ENCODE measurements around the gene ARHGAP32. TPM values are rescaled to one million over a fixed set of nuclear protein-coding genes. Genes with fewer than 3 reads are reported as not detected.

ARHGAP32 gene
- total RNA-seq, 4 donors from 2014 or later = 49.1 to 54.9 (median 49.3) TPM

DNA sequence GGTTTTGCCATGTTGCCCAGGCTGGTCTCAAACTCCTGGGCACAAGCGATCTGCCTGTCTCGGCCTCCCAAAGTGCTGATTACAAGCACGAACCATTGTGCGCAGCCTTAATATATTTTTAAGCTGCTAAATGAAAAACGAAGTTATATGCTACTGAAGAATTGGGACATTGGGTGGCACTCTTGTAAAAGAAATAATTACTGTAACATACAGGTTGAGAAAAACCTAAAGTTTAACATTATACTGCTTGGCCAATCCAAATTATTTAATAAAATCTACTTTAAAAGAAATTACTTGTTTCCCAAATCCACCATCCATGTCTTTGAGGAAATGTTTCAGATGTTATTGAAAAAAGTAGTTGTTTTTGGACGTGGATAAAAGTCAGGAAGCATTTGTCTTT lies 37.9 kb upstream of the ARHGAP32 start:
- WGBS, 2 donors = 69 to 76% methylated on average over 6 of the region's 6 CpGs
- no peak for DNase-seq (ENCODE audit: low spot score in 2 of 2)
- no peak overlapping the region for H3K4me3 ChIP-seq (ENCODE audit: low read depth, poor library complexity, severe bottlenecking)
- no peak for TF ChIP-seq POLR2A (IDR thresholded peaks at IDR 0.05)
- intact Hi-C loops (cut with DNase I; ENCODE audit: low total_unique reads) = no loop called here

DNA sequence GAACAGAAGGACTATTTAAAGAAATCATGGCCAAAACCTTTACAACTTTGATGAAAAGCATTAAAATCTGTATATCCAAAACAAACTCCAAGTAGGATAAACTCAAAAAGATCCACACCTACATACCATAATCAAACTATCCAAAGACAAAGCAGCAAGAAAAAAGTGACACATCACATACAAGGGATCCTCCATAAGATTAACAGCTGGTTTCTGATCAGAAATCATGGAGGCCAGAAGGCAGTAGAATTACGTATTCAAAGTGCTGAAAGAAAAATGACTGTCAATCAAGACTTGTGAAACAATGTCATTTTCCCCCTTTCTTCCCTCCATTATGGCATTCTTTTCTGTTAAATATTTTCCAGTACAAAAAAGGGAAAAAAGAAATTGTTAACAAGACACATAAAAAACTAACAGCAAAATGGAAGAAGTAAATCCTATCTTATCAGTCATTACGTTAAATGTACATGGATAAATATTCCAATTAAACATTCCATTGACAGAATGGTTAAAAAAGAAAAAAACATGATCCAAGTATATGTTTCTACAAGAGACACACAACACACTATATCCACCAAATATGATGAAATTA lies 34.2 kb upstream of the ARHGAP32 start:
- intact Hi-C loops (cut with DNase I; ENCODE audit: low total_unique reads) = no loop called here

DNA sequence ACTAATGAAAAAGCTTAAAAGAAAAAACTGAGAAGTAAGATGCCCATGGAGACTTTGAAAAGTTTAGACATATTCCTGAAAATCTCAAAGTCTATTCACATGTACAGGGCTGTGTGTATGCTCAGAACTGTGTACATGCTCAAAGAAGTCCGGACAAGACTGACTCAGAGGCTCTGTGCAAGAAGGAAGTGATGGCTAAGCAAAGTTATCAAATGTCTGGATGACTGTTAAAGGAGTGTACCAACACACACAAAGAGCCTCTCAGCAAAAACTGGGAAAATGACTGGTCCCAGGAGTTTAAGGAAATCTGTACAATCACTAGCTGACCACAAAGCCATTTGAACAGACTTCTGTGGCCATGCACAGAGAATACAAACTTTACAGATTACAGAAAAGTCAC lies 33.1 kb upstream of the ARHGAP32 start:
- no peak for TF ChIP-seq POLR2A (IDR thresholded peaks at IDR 0.05)
- TF ChIP-seq, protein P1, sequence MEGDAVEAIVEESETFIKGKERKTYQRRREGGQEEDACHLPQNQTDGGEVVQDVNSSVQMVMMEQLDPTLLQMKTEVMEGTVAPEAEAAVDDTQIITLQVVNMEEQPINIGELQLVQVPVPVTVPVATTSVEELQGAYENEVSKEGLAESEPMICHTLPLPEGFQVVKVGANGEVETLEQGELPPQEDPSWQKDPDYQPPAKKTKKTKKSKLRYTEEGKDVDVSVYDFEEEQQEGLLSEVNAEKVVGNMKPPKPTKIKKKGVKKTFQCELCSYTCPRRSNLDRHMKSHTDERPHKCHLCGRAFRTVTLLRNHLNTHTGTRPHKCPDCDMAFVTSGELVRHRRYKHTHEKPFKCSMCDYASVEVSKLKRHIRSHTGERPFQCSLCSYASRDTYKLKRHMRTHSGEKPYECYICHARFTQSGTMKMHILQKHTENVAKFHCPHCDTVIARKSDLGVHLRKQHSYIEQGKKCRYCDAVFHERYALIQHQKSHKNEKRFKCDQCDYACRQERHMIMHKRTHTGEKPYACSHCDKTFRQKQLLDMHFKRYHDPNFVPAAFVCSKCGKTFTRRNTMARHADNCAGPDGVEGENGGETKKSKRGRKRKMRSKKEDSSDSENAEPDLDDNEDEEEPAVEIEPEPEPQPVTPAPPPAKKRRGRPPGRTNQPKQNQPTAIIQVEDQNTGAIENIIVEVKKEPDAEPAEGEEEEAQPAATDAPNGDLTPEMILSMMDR (IDR thresholded peaks at IDR 0.05) = no peak
- 94 to 96% methylated on average over 1 of the region's 1 CpG for WGBS, 2 donors
- intact Hi-C loops (cut with DNase I; ENCODE audit: low total_unique reads) = no loop called here
- H3K4me3 ChIP-seq (ENCODE audit: low read depth, poor library complexity, severe bottlenecking) = no peak overlapping the region
- no peak for DNase-seq (ENCODE audit: low spot score in 2 of 2)

More for the DNA sequence above, 34.2 kb upstream of the ARHGAP32 start:
- TF ChIP-seq POLR2A (IDR thresholded peaks at IDR 0.05) = no peak
- TF ChIP-seq, protein P1 (IDR thresholded peaks at IDR 0.05) = no peak
- DNase-seq (ENCODE audit: low spot score in 2 of 2) = no peak
- H3K4me3 ChIP-seq (ENCODE audit: low read depth, poor library complexity, severe bottlenecking) = no peak overlapping the region
- WGBS, 2 donors = 94 to 98% methylated on average over 2 of the region's 2 CpGs

DNA sequence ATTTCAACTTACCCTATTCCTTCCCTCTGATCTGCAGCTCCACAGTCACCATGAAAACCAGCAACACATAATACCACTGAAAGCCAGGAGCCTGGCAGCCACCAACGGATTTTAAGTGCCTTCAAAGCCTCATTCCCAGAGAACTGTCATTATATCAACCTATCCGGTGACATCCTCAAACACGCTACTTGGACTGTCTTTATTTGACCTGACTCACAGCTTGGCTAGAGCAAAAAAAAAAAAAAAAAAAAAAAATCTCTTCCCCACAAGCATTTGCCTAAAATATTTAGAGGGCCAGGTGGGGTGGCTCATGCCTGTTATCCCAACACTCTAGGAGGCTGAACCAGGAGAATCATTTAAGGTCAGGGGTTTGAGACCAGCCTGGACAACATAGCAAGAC lies 32.4 kb upstream of the ARHGAP32 start:
- H3K4me3 ChIP-seq (ENCODE audit: low read depth, poor library complexity, severe bottlenecking) = no peak overlapping the region
- TF ChIP-seq POLR2A (IDR thresholded peaks at IDR 0.05) = no peak
- TF ChIP-seq, protein P1 (IDR thresholded peaks at IDR 0.05) = no peak
- intact Hi-C loops (cut with DNase I; ENCODE audit: low total_unique reads) = no loop called here
- 63 to 75% methylated on average over 3 of the region's 3 CpGs for WGBS, 2 donors
- no peak for DNase-seq (ENCODE audit: low spot score in 2 of 2)

DNA sequence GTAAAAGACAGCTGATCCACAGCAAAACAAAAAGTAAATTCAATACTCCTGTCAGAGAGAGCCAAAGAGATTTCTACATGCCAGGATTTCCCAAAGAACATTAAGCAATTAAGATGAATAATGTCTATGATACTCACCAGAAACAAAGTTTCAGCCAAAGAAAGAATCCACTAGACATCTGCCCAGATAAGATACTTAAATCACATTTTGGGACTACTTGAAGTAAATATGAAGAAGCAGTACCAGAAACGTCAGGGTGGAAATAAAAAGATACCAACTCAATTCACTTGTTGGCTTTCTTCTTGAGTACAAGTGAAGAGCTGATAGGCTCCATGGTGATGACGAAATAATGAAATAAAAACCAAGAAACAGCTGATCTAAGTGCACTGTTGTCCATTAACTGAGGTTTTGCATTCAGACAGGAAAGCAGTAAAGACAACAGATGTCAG lies 31.6 kb upstream of the ARHGAP32 start:
- no peak overlapping the region for H3K4me3 ChIP-seq (ENCODE audit: low read depth, poor library complexity, severe bottlenecking)
- intact Hi-C loops (cut with DNase I; ENCODE audit: low total_unique reads) = no loop called here
- DNase-seq (ENCODE audit: low spot score in 2 of 2) = no peak
- 50 to 52% methylated on average over 2 of the region's 2 CpGs for WGBS, 2 donors
- TF ChIP-seq, protein P1 (IDR thresholded peaks at IDR 0.05) = no peak
- TF ChIP-seq POLR2A (IDR thresholded peaks at IDR 0.05) = no peak

DNA sequence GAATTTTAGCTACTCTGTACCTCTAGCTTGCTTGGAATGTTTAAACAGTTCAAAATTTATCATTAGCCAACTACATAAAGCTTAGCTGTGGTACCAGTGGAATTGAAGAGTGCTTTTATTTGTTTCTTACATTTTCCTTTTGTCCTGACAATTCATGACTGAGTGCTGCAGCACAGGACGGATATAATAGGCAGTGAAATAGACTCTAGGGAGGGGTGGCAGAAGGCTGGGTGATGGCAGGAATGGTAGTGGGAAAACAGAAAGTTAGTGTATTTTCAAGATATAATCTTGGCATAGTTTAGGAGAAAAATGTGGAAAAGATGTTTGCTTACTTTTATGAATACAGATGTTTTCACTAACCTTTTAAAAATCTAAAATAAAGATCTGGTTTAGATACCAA lies 31.1 kb upstream of the ARHGAP32 start:
- H3K4me3 ChIP-seq (ENCODE audit: low read depth, poor library complexity, severe bottlenecking) = no peak overlapping the region
- WGBS, 2 donors = 41 to 67% methylated on average over 1 of the region's 1 CpG
- intact Hi-C loops (cut with DNase I; ENCODE audit: low total_unique reads) = no loop called here
- no peak for TF ChIP-seq POLR2A (IDR thresholded peaks at IDR 0.05)
- TF ChIP-seq, protein P1 (IDR thresholded peaks at IDR 0.05) = no peak
- no peak for DNase-seq (ENCODE audit: low spot score in 2 of 2)

Measured in lower leg skin (tissue), 4 donors.